Endometrial microvascular endothelial cells (primary cell): Measurements from ENCODE around the gene TMEM25. TPM values are rescaled to one million over a fixed set of nuclear protein-coding genes. Genes with fewer than 3 reads are reported as not detected.
"Not testable (repeated sequence)": the region's sequence is repeated elsewhere in the genome, so short reads cannot be mapped to it uniquely, and the experiment has no call there.

ENCODE experiments used
- in situ Hi-C: cut with HindIII; loops from 2 replicates; pipeline ENCODE4 v1.10.0; 2017; ENCODE audit warnings: low sequenced_read_pairs, low pct_unique_long_range_greater_than_20kb; ENCODE audit errors: inconsistent ontology term
- total RNA-seq: library from RNA; depleted of rRNA; stranded (reverse); fragments of >200 nt; gene quantifications from one replicate; pipeline ENCODE4 v1.2.3, GENCODE V29; 2015; ENCODE audit errors: inconsistent ontology term

TMEM25 gene
- 30.3 TPM for total RNA-seq

DNA sequence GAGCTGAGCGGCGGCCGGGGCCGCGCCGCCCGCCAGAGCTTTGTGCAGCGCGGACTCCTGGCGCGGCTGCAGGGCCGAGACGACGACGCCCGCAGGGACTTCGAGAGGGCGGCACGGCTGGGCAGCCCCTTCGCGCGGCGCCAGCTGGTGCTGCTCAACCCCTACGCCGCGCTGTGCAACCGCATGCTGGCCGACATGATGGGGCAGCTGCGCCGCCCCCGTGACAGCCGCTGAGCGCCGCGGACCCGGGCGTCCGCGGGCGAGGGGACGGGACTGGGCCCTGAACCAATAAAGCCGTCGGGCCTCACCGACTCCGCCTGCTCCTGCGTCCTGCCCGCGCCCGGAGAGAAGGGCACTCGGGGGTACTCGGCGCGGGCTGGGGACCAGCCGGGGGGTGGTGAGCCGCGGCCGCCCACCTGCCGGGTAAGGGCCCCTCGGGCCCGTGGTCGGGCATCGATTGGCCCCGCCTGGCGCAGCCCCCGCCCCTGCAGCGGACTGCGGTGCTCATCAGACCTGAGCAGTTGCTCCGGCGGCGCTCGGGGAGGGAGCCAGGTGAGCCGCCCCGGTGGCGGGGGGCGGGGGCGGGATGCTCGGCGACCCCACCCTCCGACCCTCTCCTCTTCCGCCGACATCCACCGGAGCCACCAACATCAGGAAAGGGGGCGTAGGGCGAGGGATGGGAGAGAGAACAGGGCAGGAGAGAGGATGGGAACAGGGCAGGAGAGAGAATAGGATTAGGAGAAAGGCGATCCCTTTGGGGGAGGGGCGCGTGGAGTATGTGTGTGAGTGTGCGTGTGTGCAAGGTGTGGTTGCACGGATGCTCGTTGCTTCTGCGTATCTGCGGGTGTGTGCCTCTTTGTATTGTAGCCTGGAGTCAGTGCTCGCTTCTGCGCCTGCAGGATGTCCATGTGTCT lies at the start of gene TMEM25:
Gene TMEM25, plus strand, starts transcription at position 510 of the 914 bp plus-strand sequence. CDS start 610 bp downstream, outside the sequence.
- in situ Hi-C loops, result no loop called here

- in situ Hi-C loops, result not testable (repeated sequence)
Observed at GRCh38 chr11:118481238-118481637, 49.8 kb upstream of the TMEM25 start.

DNA sequence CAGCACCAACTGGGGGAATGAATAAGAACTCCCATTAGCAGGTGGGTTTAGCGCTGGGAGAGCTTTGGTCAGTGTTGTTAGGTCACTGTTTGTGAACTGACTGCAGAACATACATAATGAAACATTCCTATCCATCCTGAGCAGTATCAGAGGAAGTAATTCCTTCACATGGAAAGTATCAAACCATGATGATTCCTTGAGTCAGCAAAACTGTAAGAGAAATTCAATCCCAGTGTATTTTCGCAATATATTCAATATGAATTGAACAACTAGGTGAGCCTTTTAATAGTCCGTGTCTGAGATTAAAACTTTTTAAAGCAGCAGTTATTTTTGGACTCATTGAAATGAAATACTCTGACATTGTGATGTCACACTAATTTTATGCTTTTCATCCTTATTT lies 46.6 kb upstream of the TMEM25 start:
- in situ Hi-C loops, result no loop called here

GRCh38 chr11:118485273-118485672 lies 45.7 kb upstream of the TMEM25 start:
- in situ Hi-C loops, result no loop called here

DNA sequence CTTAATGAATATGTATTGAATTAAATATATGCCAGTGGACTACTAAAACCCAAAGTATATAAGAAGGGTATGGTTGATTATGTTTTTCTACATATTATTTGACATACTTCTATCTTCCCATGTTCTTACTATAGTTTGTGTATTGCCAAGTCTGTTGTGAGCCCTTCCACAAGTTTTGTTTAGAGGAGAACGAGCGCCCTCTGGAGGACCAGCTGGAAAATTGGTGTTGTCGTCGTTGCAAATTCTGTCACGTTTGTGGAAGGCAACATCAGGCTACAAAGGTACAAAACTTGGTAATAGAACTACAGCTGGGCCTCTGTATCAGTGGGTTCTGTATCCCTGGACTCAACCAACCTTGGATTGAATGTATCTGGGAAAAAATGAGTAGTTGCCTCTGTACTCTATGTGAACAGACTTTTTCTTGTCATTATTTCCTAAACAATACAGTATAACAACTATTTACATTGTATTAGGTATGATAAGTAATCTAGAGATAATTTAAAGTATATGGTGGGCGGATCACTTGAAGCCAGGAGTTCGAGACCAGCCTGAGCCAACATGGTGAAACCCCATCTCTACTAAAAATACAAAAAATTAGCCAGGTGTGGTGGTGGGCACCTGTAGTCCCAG lies 42.4 kb upstream of the TMEM25 start:
- in situ Hi-C loops, result no loop called here

DNA sequence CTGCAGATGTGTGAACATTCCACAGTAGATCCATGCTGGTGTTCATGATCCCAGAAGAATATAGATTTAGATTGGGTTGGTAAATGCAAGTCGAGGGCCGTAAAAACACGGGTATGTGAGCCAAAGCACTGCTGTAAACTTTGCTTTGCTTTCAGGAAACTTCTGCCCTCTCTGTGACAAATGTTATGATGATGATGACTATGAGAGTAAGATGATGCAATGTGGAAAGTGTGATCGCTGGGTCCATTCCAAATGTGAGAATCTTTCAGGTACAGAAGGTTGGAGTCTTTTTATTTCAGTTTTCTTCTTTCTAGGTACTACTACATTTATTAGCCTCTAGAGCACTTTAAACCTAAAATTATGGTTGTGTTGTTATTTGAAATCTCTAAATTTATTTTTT lies 40.0 kb upstream of the TMEM25 start:
- in situ Hi-C loops, result no loop called here

DNA sequence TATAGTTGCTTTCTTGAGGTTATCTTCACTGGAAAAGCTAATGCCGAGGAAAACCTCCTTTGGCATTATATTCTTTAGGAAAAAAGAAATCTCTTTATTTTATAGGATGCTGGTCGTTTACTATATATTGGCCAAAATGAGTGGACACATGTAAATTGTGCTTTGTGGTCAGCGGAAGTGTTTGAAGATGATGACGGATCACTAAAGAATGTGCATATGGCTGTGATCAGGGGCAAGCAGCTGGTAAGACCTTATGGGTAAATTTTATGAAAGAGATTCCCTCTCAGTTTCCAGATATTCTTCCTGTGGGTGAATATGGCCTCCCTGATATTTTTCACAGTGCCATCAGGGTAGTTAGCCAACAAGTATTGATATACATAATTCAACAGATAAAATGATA lies 33.2 kb upstream of the TMEM25 start:
- in situ Hi-C loops, result no loop called here

- in situ Hi-C loops, result no loop called here
Observed at GRCh38 chr11:118503216-118503615, 27.8 kb upstream of the TMEM25 start.

DNA sequence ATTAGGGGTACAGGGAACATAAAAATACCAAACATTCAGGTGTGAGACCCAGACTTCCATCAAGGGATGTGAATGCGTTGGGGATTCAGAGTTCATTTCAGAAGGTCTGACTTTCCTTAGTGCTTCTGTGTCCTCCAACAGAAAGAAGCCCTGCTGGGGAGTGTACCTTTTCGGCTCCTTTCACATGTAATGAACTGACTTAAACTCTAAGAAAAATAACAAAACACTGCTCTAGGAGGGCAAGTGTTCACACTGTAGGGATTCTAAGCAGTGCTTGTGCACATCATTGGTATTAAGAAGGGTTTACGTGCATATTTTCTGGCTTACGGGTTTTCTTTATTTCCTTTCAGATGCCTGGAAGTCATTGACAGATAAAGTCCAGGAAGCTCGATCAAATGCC lies 19.4 kb upstream of the TMEM25 start:
- in situ Hi-C loops, result no loop called here

DNA sequence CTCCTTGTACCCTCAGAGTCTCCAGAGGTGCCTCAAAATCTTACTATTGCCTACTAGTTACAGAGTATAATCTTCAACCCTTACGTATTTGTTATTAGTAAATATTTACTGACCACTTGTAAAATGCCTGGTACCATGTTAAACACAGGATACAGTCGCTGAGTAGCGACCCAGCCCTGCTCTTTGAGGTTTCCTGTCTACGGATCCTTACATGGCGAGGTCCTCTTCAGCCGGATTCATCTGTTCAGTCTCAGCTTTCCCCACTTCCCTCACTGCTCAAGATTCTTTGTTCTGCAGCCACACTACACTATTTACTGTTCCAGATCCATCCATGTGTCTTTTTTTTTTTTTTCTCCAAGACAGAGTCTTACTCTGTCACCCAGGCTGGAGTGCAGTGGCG lies 16.9 kb upstream of the TMEM25 start:
- in situ Hi-C loops, result no loop called here

DNA sequence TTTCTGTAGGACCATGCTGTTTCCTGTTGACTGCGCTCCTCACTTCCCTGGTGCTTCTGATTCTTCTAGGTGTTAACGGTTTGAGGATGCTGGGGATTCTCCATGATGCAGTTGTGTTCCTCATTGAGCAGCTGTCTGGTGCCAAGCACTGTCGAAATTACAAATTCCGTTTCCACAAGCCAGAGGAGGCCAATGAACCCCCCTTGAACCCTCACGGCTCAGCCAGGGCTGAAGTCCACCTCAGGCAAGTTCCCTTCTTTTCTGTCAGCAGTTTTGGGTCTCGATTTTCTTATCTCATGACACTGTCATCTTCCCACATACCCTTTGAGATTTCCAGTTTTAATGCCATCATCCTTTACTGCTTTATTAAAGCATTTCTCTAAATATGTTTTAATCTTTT lies 11.4 kb upstream of the TMEM25 start:
- in situ Hi-C loops, result no loop called here

DNA sequence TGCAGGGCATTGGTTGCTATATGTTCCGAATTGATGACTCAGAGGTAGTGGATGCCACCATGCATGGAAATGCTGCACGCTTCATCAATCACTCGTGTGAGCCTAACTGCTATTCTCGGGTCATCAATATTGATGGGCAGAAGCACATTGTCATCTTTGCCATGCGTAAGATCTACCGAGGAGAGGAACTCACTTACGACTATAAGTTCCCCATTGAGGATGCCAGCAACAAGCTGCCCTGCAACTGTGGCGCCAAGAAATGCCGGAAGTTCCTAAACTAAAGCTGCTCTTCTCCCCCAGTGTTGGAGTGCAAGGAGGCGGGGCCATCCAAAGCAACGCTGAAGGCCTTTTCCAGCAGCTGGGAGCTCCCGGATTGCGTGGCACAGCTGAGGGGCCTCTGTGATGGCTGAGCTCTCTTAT lies 9.1 kb upstream of the TMEM25 start:
- in situ Hi-C loops, result no loop called here

- in situ Hi-C loops, result no loop called here
Observed at GRCh38 chr11:118522571-118523072, 8.4 kb upstream of the TMEM25 start.

DNA sequence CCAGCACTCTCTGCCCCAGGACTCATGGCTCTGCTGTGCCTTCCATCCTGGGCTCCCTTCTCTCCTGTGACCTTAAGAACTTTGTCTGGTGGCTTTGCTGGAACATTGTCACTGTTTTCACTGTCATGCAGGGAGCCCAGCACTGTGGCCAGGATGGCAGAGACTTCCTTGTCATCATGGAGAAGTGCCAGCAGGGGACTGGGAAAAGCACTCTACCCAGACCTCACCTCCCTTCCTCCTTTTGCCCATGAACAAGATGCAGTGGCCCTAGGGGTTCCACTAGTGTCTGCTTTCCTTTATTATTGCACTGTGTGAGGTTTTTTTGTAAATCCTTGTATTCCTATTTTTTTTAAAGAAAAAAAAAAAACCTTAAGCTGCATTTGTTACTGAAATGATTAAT lies 6.6 kb upstream of the TMEM25 start:
- in situ Hi-C loops, result no loop called here

- in situ Hi-C loops, result no loop called here
Observed at GRCh38 chr11:118524757-118525470, 6.1 kb upstream of the TMEM25 start.

DNA sequence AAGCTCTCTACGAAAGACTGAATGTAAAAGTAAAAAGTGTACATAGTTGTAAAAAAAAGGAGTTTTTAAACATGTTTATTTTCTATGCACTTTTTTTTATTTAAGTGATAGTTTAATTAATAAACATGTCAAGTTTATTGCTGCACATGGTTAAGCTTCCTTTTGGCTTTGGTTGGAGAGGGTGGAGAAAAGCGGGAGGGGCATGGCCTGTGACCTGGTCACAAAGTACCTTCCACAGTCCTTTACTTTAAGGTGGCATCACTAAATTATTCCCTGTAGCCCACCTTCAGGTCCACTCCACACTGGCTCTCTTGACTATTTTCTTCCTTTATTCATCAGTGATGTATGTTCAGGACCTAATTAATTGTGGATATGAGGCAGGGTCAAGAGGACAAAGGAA lies 4.3 kb upstream of the TMEM25 start:
- in situ Hi-C loops, result no loop called here

DNA sequence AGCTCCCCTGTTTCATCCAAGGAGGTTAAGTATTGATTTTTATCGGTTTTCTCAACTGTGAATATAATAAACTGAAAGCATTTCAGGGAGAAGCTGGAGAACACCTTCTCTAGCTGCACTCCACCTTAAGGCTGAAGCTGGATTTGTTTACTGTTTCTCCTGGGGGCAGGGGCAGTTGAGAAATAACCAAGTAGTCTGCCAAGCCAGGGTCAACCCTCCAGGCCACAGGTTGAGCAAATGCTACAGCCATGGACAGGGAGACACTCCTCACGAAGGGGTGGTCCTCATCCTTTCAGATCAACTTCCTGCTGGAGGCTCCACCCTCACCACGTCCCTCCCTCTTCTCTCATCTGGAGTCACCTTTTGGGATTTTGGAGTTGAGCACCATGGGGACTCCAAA lies 3.9 kb upstream of the TMEM25 start, which contains the start of gene TTC36:
Gene TTC36, plus strand, starts transcription at position 366 of the 400 bp plus-strand sequence. Its CDS starts 21 bp downstream, at position 387.
- in situ Hi-C loops, result no loop called here

DNA sequence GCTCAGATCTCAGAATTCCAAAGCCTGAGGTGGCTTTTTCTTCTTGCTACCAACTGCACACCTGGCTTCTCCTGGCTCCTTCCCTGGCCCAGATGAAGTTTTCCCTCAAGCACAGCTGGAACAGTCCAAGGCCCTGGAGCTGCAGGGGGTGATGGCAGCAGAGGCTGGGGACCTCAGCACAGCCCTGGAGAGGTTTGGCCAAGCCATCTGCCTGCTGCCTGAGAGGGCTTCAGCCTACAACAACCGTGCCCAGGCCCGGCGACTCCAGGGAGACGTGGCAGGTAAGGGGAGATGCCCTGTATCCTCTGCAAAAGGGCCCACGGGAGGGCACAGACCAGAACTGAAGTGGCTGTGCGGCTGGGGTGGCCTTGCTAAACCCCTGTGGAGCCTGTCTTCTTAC lies 2.5 kb upstream of the TMEM25 start:
- in situ Hi-C loops, result no loop called here

- in situ Hi-C loops, result no loop called here
Observed at GRCh38 chr11:118529584-118530175, 1.3 kb upstream of the TMEM25 start.
